ENCODE measurements around the gene TUBGCP2.

DNA sequence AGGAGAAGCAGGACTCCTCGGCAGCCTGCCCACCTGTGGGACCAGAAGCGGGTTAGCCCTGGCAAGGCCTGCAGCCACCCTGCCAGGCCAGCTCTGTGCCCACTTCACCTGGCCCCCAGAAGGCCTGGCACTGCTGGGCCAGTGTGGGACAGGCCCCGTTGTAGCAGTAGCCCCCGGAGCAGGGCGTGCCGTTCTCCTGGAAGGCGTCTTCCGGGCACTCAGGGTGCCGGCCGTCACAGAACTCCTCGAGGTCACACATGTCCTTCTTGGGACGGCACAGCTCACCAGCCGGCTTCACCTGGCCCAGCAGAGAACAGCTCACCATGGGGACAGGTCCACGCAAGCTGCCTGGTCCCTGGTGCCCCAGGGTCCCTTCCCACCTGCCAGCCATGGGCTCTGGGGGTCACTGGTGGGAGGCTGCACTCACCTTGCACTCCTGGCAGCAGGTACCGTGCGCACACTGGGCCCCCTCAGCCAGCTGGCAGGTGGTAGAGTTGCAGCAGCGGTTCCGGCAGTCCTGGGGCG, 37.8 kb downstream of the TUBGCP2 start:
- TF ChIP-seq POLR2A (IDR thresholded peaks at IDR 0.05) (no peak), POLR2AphosphoS5 (IDR thresholded peaks at IDR 0.05) (no peak), EP300 (IDR thresholded peaks at IDR 0.05) (no peak)
- TF ChIP-seq, protein P1, sequence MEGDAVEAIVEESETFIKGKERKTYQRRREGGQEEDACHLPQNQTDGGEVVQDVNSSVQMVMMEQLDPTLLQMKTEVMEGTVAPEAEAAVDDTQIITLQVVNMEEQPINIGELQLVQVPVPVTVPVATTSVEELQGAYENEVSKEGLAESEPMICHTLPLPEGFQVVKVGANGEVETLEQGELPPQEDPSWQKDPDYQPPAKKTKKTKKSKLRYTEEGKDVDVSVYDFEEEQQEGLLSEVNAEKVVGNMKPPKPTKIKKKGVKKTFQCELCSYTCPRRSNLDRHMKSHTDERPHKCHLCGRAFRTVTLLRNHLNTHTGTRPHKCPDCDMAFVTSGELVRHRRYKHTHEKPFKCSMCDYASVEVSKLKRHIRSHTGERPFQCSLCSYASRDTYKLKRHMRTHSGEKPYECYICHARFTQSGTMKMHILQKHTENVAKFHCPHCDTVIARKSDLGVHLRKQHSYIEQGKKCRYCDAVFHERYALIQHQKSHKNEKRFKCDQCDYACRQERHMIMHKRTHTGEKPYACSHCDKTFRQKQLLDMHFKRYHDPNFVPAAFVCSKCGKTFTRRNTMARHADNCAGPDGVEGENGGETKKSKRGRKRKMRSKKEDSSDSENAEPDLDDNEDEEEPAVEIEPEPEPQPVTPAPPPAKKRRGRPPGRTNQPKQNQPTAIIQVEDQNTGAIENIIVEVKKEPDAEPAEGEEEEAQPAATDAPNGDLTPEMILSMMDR (IDR thresholded peaks at IDR 0.05), result no peak

Data from suprapubic skin (tissue), 4 donors.